GM15510 (cell line): ENCODE measurements around the gene ENOX1.

Experiments
- POLR2A ChIP-seq: IDR thresholded peaks from 3 replicates; pipeline ENCODE4 v1.6.1; 2011; ENCODE audit warnings: borderline replicate concordance; ENCODE audit not compliant: insufficient read length; ENCODE audit errors: extremely low read depth

ENOX1 gene

DNA sequence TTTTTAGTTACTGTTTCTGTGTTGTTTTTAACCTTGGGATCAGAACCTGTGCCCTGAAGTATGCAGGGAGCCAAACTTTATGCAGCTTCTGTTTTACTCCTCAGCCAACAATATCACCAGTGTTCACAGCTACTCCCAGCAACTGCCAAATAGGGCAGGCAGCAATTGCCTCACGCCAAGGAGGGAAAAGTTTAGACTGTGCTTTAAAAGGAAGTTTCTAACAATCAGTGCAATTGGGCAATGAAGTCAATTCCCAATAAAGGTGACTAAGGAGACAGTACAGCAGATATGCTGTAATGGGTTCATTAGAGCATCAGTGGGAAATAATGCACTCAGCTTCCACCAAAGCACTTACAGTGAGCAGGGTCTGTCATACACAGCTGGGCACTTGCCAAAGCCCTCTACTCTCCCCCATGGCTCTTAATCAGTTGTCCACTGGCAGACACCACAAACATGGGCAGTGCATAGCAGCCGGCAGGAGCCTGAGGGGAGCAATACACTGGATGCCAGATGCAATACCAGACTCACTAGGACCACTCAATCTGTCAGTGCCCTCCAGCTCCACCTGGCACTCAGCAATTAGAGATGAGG is 19.3 kb downstream of the ENOX1 start:
- TF ChIP-seq POLR2A: no peak

DNA sequence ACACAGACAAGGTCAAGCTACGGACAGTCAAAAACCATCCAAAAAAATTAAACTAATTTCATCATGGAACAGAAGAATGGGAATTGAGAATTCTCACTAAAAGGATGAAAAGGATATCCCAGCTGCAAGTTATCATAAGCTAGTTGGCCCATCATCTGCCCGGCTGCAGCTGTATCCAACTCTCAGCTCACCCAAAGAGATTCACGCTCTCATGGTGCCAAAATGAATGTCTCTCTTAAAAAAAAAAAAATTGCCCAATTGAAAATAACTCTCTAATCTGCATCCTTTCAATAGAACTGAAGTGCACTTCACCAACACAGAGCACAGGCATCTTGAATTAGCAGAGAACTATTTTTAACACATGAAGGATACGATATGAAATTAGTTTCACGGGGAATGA is 20.0 kb downstream of the ENOX1 start:
- no peak for TF ChIP-seq POLR2A

DNA sequence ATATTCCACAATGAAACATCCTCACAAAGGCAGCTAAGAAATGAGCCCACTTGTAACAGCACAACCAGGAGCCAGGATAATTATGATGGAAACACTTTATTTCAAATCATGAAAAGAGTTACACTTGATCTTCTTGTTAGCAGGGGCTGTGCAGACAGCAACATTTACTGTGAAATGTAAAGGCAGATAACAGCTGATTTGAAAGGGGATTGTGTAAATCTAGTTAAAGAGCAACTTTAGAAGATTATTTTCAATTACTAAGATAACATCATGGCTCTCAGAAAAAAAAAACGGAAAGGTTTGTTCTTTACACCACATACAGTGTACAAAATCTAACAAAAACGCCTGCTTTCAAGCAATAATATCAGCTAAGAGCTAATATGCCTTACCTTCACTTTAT is 22.4 kb downstream of the ENOX1 start:
- no peak for TF ChIP-seq POLR2A

DNA sequence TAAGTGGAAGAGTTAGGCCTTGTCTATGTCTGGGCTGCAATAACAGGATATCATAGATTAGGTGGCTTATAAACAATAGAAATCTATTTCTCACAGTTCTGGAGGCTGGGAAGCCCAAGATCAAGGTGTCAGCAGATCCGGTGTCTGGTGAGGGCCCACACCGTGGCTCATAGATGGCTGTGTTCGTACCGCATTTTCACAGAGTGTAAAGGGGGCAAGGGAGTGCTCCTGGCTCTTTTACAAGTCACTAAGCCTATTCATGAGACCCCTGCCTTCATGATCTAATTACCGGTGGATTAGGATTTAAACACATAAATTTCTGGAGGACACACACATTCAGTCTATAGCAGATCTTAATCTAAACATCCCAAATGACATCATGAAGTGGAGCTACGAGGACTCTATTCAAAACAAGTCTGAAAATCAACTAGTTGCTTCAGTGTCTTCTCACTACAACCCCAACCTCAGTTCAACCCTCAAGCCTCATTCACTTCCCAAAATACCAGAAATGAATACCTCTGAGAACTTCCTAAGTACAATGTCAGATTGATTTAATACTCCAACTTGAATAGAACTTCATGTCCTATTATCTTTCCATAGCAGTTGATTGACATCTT is 23.5 kb downstream of the ENOX1 start:
- no peak for TF ChIP-seq POLR2A

DNA sequence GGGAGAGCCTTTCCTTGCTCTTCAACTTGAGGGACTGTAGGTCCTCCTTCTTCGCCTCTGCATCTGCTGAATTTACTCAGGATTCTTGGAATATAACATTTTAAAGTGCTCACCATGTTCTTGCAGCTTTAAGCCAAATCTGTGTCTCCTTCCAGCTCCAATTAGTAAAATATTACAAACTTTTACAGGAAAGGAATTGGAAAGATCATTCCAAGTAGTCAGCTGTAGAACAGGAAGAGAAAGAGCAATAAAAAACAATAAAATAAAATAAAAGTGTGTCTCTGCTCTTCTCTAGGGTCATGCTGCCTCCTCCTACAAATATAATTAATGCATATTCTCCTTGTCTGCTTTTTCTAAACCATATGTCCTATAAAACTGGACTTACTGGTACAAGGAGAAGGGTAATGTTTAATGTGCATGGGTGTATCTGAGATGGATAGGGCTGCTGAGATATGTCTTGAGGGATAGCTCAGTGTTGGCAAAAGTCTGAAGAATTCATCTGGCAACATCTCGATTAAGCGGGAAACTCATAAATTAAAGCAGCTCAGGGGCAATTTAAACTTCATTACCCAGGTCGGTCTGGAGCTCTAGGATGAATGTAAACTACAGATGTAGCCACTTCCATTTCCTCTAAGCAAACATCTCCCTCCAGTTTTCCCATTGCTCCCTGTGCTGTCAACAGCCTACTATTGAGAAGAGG is 25.0 kb downstream of the ENOX1 start:
- TF ChIP-seq POLR2A: no peak

DNA sequence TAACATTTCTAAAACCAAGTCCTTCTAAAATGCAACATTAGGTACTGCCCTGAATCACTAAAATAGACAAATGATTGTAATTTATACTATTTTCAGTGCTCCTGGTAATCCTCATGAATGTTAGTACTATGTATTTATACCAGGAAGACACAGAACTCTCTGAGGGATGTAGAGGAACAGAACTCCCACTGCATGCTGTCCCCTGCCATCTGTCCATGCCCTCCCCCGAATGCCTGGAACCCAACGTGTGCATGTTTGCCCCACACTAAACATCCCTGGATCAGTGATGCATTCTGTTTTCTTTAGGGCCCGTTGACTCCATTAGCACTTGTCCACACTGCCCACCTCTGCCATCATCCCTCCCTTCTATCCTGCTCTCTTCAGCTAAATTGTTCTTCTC is 26.5 kb downstream of the ENOX1 start:
- TF ChIP-seq POLR2A: no peak

DNA sequence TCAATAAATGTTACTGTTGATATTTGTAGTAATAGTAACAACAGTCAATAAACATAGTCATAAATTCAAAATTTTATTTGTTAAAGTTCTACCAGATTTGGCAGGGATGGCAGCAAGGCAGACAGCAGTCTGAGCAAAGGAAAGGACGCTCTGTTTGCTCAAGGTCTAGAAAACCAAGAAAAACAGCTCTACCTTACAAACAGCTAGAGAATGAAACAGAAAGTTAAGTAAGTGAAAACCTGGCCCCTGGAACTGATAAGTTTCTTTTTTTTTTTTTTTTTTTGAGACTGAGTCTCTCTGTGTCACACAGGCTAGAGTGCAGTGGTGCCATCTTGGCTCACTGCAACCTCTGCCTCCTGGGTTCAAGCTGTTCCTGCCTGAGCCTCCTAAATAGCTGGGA is 27.9 kb downstream of the ENOX1 start:
- no peak for TF ChIP-seq POLR2A

DNA sequence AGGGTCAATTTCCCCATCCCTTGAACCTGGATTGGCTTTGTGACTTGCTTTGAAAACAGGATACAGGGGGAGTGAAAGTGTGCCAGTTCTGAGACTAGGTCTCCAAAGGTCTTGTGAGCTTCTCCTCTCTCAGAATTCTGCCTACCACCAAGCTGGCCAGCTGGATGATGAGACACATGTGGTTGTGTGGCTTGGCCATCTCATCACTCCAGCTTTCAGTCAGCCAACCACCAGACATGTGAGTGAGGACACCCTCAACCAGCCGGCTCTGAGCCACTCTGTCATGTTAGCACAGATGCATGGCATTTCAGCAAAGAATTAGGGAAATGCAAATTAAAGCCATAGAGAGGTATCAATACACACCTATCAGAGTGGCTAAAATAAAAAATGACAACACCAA is 29.5 kb downstream of the ENOX1 start:
- TF ChIP-seq POLR2A: no peak

DNA sequence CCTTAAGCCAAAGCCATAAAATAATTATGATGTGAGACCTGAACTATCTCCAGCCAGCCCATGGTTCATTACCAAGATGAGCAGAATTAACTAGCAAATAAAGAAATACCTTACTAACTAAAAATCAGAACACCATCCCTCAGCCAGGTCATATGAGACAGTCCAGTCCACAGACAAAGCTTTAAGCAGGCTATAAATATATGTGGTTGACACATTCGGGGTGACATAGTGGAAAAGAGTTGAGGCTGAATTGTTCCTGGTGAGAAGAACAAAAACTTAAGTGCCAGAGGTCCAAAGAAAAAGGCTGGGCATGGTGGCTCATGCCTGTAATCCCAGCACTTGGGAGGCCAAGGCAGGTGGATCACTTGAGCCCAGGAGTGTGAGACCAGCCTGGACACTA is 30.9 kb downstream of the ENOX1 start:
- TF ChIP-seq POLR2A: no peak

DNA sequence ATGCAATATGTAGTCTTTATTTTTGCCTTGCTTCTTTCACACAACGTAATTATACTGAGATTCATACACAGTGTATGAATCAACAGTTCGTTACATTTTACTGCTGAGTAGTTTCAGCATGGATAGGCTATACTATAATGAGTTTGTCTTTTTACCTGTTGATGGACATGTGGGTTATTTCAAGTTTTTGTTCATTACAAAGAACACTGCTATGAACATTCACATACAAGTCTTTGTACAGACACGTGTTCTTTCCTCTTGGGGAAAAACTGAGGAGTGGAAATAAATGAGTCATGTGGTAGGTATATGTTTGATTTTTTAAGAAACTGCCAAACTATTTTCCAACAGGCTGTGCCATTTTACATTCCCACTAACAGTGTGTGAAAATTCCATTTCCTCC is 35.1 kb downstream of the ENOX1 start:
- TF ChIP-seq POLR2A: no peak

DNA sequence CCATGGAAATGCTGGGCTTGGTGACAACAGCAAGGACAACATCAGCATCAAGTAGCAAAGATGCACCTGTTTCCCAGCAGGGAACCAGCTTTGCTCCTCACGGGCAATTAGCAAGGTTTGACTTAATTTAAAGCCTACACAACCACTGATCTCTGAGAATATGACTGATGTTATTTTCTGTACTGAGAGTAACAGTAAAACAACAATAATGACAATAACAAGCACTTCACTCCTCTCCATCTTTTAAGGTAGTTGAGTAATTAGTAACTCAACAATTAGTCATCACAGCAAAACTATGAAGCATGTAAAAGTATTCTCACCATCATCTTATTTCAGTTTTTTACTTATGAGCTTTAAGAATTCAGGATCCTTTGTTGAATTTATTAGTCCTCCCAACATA is 37.3 kb downstream of the ENOX1 start:
- no peak for TF ChIP-seq POLR2A

DNA sequence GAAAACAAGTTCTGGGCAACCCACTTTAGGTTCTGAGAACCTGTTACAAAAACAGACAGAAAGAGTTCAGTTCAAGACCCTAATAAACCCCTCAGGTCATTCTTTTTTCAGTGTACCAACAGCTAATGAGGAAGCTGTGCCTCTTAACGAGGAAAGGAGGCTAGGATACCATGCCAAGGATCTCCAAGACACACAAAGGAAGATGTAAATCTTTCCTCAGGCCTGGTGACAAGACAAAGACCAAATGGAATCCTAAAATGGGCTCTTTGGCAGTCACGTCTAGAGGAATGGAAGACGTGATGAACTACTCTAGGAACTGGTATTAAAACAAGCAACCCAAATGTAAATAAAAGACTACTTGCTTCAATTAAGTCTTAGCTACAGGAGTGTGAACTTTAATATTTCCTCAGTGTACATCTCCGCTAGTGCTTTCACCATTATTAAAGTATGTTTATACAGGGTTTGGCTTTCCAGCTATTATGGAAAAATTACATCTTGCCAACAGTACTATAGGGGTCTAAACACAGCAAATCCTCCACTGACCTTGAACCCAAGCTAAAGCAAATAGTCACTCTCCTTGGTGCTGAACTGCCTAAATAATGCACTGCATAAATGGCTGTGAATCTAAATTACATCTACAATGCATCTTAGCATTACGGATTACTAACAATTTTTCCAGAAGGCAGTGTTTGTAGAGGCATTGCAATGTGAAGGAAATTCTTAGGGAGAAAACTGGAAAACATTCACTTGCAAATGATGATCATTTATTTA is 42.3 kb downstream of the ENOX1 start:
- TF ChIP-seq POLR2A: no peak

DNA sequence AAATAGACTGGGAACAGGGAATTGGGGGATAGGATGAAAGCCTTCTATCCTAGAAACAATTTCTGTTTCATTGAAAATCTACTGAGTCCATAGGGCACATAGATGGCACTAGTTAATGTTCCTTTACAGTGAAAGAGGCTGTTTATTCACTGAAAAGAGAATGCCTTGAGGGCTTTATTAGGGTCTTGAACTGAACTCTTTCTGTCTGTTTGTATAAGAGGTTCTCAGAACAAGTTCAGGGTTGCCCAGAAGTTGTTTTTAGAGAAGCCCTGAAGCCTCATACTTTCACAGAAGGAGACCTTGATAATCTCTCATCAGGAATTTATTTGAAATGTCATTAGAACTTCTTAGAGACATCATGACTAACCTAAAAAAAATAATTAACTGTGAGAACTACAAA is 43.9 kb downstream of the ENOX1 start:
- no peak for TF ChIP-seq POLR2A

DNA sequence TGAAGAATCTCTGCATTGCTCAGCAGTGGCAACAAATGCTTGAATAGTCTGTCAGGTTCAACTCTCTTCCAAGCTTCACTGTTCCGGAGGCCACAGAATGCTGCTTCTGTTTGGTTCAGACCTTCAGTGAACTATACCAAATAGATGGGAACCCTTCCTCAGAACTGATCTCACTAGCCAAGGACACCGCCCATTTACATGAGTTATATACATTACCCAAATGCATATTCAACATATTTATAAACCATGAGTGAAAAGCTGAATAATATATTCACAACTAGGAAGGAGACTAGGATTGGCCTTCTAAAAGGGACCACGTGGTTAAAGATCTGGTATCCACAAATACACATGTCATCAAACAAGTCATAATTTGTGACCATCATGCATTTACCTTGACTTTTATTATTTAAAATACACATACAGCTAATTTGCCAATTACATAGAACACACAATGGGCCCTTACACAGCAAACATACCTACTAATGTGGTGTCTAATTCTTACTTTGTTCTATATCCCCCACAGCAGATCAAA is 49.3 kb downstream of the ENOX1 start:
- no peak for TF ChIP-seq POLR2A

DNA sequence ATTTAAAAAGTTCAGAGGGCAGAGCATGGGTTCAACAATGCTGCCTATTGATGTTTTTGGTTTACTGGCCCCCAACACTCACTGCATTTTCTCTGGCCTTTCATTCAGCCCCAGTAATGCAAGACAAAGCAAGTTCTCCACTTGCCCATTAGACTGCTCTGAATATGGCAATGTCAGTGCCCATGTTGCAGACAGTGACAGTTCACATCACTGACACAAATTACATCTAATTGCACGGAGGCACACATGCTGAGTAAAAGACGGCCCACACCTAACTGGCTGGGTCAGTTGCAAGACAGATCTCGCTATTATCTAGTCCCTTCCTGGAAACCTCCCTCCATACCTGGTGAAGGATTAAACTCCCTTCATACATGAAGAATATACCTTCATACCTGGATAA is 54.0 kb downstream of the ENOX1 start:
- no peak for TF ChIP-seq POLR2A
